ENCODE results near the gene RCC2. TPM values are rescaled to one million over a fixed set of nuclear protein-coding genes. Genes with fewer than 3 reads are reported as not detected.

RCC2 gene
- total and polyA plus RNA-seq, 4 donors = 2.1 to 36.7 (median 8.1) TPM

DNA sequence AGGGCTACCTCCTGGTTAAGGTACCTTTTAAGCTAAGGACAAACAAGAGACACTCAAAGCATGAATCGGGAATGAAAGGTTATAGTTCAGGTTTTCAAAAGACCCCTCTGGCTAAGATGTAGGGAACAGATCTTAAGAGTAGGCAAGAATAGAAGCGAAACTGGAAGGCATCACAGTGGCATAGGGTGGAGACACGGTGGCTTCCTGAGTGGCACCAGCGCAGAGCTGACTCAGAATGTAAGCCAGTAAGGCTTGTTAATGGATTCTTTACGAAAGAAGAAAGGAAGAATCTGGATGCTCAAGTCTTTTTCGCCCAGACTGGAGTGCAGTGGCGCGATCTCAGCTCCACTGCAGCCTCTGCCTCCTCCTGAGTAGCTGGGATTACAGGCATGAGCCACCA, 46.2 kb downstream of the RCC2 start:
- WGBS = 86% methylated on average over 8 of the region's 8 CpGs

DNA sequence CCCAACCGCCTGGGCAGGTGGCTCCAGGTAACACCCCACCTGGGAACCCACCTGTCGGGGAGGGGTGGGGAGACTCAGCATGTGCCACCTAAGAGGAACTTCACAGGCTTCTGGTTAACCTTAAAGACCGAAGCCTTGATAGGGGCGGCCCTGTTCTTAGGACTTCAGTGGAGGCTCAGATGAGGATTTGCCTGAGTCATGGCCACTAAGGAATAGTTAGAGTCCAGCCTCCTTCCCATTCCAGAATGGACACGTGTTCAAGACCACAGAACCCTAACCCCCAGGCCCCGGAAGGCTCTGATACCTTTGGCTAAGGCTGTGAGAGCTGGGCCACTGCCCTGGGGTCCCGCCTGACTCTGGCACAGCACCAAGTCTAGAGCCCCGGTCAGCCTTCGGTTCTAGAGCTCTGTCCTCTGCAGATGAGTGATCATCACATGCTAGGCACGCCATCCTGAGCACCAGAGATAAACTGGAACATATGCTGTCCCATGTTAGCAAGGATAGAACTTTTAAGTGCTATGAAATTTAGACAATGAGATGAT, 47.2 kb downstream of the RCC2 start:
- Histone ChIP-seq H3K4me3 (ENCODE audit: low read depth in 1 of 3, low read length in 3 of 3) (no peak overlapping the region), H3K27ac (ENCODE audit: low read depth in 1 of 2, low read length in 2 of 2) (no peak overlapping the region), H3K4me1 (ENCODE audit: control insufficient read depth in 4 of 4, insufficient read depth in 4 of 4, low read length in 3 of 4) (no peaks in the 10 kb centered on the region), H3K9me3 (ENCODE audit: control insufficient read depth in 4 of 4, low read length in 3 of 4) (no peaks in the 10 kb centered on the region), H3K27me3 (ENCODE audit: control insufficient read depth in 4 of 4, insufficient read depth in 4 of 4, low read length in 3 of 4) (no peaks in the 10 kb centered on the region), H3K36me3 (ENCODE audit: control insufficient read depth in 4 of 4, insufficient read depth in 3 of 4, low read depth in 1 of 4, low read length in 3 of 4) (no peaks in the 10 kb centered on the region), H3K9ac (ENCODE audit: low read depth in 1 of 2, low read length in 2 of 2) (no peak overlapping the region)
- no peak for DNase-seq (ENCODE audit: low spot score)
- 86% methylated on average over 10 of the region's 10 CpGs for WGBS
- TF ChIP-seq JUND (IDR thresholded peaks at IDR 0.05) = no peak
- TF ChIP-seq, protein P1, sequence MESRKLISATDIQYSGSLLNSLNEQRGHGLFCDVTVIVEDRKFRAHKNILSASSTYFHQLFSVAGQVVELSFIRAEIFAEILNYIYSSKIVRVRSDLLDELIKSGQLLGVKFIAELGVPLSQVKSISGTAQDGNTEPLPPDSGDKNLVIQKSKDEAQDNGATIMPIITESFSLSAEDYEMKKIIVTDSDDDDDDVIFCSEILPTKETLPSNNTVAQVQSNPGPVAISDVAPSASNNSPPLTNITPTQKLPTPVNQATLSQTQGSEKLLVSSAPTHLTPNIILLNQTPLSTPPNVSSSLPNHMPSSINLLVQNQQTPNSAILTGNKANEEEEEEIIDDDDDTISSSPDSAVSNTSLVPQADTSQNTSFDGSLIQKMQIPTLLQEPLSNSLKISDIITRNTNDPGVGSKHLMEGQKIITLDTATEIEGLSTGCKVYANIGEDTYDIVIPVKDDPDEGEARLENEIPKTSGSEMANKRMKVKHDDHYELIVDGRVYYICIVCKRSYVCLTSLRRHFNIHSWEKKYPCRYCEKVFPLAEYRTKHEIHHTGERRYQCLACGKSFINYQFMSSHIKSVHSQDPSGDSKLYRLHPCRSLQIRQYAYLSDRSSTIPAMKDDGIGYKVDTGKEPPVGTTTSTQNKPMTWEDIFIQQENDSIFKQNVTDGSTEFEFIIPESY (IDR thresholded peaks at IDR 0.05) = no peak
- TF ChIP-seq FOXA1 (IDR thresholded peaks at IDR 0.05) = no peak
- no peak for TF ChIP-seq GABPA (IDR thresholded peaks at IDR 0.05 in 1 of 2, conservative IDR thresholded peaks at IDR 0.05 in 1 of 2)
- TF ChIP-seq TAF1 (conservative IDR thresholded peaks at IDR 0.05) = no peak
- TF ChIP-seq HNF4A (conservative IDR thresholded peaks at IDR 0.05) = no peak
- no peak for TF ChIP-seq NR2F2 (IDR thresholded peaks at IDR 0.05)
- no peak for TF ChIP-seq FOXA2 (IDR thresholded peaks at IDR 0.05)

More for the DNA sequence above, 46.2 kb downstream of the RCC2 start:
- TF ChIP-seq, protein P2, sequence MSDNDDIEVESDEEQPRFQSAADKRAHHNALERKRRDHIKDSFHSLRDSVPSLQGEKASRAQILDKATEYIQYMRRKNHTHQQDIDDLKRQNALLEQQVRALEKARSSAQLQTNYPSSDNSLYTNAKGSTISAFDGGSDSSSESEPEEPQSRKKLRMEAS (IDR thresholded peaks at IDR 0.05) = no peak
- no peak for TF ChIP-seq FOXA1 (IDR thresholded peaks at IDR 0.05)
- TF ChIP-seq RXRA (IDR thresholded peaks at IDR 0.05) = no peak
- TF ChIP-seq EGR1 (IDR thresholded peaks at IDR 0.05; ENCODE audit: low read depth in 2 of 2) = no peak
- no peak for TF ChIP-seq JUND (IDR thresholded peaks at IDR 0.05)
- TF ChIP-seq TAF1 (conservative IDR thresholded peaks at IDR 0.05) = no peak
- TF ChIP-seq YY1 (IDR thresholded peaks at IDR 0.05) = no peak
- TF ChIP-seq HNF4G (IDR thresholded peaks at IDR 0.05) = no peak
- no peak for TF ChIP-seq FOXA2 (IDR thresholded peaks at IDR 0.05)
- TF ChIP-seq, protein P3, sequence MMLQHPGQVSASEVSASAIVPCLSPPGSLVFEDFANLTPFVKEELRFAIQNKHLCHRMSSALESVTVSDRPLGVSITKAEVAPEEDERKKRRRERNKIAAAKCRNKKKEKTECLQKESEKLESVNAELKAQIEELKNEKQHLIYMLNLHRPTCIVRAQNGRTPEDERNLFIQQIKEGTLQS (IDR thresholded peaks at IDR 0.05) = no peak
- no peak for TF ChIP-seq GABPA (IDR thresholded peaks at IDR 0.05 in 1 of 2, conservative IDR thresholded peaks at IDR 0.05 in 1 of 2)
- no peak for TF ChIP-seq RAD21 (IDR thresholded peaks at IDR 0.05)
- TF ChIP-seq, protein P4, sequence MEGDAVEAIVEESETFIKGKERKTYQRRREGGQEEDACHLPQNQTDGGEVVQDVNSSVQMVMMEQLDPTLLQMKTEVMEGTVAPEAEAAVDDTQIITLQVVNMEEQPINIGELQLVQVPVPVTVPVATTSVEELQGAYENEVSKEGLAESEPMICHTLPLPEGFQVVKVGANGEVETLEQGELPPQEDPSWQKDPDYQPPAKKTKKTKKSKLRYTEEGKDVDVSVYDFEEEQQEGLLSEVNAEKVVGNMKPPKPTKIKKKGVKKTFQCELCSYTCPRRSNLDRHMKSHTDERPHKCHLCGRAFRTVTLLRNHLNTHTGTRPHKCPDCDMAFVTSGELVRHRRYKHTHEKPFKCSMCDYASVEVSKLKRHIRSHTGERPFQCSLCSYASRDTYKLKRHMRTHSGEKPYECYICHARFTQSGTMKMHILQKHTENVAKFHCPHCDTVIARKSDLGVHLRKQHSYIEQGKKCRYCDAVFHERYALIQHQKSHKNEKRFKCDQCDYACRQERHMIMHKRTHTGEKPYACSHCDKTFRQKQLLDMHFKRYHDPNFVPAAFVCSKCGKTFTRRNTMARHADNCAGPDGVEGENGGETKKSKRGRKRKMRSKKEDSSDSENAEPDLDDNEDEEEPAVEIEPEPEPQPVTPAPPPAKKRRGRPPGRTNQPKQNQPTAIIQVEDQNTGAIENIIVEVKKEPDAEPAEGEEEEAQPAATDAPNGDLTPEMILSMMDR (IDR thresholded peaks at IDR 0.05; ENCODE audit: low read depth, low read length, missing input control) = no peak
- no peaks in the 10 kb centered on the region for H3K4me1 ChIP-seq (ENCODE audit: control insufficient read depth in 4 of 4, insufficient read depth in 4 of 4, low read length in 3 of 4)
- no peak overlapping the region for H3K27ac ChIP-seq (ENCODE audit: low read depth in 1 of 2, low read length in 2 of 2)
- H3K27me3 ChIP-seq (ENCODE audit: control insufficient read depth in 4 of 4, insufficient read depth in 4 of 4, low read length in 3 of 4) = no peaks in the 10 kb centered on the region
- no peaks in the 10 kb centered on the region for H3K36me3 ChIP-seq (ENCODE audit: control insufficient read depth in 4 of 4, insufficient read depth in 3 of 4, low read depth in 1 of 4, low read length in 3 of 4)
- H3K9ac ChIP-seq (ENCODE audit: low read depth in 1 of 2, low read length in 2 of 2) = no peak overlapping the region
- H3K9me3 ChIP-seq (ENCODE audit: control insufficient read depth in 4 of 4, low read length in 3 of 4) = no peaks in the 10 kb centered on the region
- no peak for DNase-seq (ENCODE audit: low spot score)
- H3K4me3 ChIP-seq (ENCODE audit: low read depth in 1 of 3, low read length in 3 of 3) = no peak overlapping the region
